Measurements from ENCODE around the gene ZNF865.

Gene ZNF865

DNA sequence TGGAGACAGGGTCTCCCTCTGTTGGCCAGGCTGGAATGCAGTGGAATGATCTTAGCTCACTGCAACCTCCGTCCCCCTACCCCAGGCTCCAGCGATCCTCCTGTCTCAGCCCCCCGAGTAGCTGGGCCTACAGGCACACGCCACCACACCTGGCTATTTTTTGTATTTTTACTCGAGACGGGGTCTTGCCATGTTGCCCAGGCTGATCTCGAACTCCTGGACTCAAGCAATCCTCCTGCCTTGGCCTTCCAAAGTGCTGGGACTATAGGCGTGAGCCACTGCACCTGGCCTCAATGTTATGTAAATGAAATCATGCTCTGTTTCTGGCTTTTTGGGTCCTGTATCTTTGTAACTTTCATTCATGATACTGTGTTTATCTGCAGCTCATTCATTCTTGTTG, 16.7 kb upstream of the ZNF865 start:
- no peak for DNase-seq

DNA sequence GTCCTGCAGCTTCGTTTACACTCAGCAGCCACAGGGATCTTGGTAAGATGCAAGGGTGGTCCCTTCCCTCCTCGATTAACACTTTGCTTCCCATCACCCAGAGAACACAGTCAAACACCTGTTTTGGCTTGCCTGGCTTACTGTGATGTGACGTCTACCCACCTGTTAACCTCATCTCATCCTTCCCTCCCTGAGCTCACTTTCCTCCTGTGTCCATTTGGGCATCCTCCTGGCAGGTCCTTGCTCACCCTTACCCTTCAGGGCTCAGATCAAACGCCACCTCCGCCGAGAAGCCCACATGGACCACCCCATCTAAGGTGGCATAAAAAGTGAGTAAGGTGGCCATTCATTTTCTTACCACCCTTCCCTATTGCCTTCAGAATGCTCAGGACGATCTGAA, 15.3 kb upstream of the ZNF865 start:
- DNase-seq, result no peak

DNA sequence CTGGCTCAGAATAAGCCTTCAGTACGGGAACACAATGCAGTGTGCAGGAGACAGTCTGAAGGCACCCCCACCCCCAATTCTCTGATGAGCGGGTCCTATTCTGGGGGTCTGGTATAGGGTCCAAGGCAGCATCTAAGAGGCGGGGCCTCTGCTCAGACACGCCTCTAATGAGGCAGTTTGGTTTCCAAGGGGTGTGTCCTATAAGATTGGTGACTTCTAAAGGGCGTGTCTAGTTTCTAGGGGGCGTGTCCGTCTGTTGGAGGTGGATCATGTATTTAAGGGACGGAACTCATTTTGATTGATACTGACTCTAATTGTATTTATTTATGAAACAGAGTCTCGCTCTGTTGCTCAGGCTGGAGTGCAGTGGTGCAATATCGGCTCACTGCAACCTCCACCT, 14.8 kb upstream of the ZNF865 start:
- DNase-seq, result no peak

DNA sequence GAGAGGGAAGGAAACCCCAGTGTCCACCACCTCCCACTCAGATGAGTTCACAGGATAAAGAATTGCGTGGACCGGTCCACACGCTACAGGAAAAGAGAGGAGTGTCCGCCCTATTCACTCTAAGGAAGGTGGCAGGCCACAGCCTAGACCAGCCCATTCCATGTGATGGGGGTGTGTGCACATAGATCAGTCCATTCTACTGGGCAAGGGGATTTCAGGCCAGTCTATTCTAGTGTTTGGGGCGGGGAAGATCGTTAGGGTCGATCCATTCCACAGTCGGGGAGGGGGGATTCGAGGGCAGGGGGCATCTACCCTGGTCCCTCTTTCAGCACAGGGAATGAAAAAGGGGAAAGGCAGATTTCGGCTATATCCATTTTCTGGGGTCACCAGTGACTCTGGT, 13.9 kb upstream of the ZNF865 start:
- no peak for DNase-seq

DNA sequence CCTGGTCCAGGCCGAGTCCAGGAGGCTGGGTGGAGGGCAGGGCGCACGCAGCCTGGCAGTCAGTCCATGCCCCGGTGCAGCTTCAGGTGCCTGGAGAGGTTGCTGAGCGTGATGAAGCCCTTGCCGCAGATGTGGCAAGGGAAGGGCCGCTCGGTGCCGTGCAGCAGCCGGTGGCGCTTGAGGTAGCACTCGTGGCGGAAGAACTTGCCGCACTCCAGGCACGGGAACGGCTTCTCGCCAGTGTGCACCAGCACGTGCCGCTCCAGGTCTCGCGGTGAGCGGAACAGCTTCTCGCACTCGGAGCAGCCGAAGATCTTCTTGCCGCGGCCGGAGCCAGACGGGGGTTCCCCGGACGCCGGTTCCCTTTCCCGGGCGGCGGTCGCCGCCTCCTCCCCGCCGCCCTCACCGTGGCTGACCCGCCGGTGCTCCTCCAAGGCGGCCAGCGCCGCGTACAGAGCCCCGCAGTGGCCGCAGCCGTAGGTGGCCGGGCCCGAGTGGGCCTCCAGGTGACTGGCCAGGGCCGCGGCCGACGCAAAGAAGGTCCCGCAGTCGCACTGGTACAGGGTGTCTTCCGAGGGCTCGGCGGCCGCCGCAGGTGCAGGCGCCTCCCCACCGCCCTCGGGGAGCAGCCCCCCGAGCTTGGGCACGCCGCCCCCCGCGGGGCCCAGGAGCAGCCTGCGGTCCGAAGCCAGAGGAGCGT, 12.9 kb upstream of the ZNF865 start:
- DNase-seq, result no peak

DNA sequence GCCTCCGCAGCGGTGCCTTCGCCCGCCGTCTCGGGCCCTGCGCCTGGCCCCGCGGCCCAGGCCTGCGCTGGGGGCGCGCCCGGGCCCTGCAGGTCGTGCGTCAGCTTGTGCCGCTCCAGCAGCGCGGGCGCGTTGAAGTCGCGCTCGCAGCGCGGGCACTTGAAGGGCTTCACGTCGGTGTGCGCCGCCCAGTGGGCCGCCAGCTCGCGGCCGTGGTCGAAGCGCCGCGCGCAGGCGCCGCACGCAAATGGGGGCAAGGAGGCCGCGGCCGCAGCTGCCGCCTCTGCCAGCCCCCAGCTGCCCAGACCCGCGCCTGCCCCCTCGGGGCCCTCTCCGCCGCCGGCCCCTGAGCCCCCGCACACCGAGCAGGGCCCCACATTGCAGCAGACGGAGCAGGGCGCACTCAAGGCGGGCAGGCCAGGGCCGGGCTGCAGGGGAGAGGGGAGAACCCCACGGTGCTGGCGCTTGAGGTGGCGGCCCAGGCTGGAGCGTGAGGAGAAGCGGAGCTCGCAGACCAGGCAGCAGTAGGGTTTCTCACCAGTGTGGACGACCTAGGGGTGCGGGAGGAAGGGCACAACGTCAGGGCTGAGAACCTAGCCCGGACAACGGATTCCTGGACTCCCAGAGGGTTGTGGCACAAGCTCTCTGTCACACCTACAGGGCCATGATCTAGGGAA, 12.2 kb upstream of the ZNF865 start:
- no peak for DNase-seq

DNA sequence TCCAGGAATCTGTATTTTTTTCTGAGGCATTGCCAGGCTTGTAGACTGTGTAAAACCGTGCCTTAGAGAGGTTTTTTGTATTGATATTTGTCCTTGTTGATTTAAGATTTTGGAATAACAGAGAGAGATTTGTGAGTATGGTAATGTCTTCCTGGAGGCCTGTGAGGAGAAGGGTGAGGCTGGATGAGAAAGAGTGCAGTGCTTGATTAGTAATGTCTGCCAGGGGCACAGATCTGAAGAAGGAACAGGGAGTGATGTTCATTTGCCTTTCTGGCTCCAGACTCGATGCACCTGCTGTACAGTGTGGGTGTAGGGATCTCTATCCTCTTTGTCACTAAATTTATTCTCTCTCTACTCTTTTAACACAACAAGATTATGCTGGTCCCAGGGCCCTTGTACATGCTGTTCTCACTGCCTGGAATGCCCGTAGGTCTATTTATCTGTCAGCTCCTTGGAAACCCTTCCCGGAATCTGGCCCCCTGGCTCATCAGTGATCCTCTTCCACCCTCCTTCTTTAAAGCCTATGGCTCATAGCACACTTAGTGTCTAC, 10.4 kb upstream of the ZNF865 start:
- DNase-seq, result no peak

DNA sequence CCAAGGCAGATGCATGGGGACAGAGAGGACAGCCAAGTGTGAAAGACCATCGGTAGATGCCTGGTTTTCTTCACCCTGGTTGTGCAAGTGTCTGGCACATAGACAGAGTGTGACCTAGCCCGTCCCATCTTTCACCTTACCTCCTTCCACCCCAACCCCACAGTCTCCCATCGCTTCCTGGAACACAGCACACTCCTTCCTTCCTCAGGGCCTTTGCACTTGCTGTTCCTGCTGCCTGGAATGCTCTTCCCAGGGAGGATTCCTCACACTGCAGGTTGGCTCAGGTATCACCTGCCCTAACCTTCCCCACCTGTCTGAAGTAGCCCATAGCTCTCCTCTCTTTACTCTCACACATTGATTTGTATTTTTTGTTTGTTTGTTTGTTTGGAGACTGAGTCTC, 9.1 kb upstream of the ZNF865 start:
- no peak for DNase-seq

DNA sequence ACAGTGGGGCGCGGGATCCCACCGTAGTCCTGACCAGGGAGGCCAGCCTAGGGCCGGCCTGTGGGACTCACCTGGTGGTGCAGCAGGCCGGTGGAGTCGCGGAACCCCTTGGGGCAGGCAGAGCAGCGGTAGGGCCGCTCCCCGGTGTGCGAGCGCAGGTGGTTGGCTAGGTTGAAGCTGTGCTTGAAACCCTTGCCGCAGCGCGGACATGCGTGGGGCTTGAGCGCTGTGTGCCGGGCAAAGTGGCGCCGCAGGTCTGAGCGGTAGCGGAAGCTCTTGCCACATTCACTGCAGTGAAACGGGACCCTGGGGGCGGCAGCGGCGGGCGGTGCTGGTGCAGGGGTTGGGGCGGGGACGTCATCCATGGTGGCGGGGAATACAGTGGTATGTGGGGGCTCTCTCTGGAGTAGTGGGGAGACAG, 7.9 kb upstream of the ZNF865 start:
- no peak for DNase-seq

DNA sequence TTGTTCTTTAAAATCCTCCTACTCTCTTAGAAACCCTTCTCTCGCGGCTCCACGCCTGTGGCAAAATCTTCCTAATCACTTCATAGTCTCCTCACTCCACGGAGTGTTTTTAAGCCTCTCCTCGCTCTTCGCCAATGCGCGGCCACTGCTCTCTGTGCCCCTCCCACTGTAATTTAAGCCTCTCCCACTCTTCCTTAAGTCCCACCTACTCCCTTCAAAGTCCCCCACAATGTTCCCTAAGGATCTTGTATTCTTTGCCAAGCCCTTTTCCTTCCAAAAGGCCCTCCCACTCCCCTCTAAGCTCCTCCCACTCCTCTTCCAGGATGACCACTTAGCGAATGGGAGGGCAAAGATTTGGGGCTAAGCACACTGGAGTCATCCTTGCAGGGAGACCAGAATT, 7.4 kb upstream of the ZNF865 start:
- DNase-seq, result no peak

DNA sequence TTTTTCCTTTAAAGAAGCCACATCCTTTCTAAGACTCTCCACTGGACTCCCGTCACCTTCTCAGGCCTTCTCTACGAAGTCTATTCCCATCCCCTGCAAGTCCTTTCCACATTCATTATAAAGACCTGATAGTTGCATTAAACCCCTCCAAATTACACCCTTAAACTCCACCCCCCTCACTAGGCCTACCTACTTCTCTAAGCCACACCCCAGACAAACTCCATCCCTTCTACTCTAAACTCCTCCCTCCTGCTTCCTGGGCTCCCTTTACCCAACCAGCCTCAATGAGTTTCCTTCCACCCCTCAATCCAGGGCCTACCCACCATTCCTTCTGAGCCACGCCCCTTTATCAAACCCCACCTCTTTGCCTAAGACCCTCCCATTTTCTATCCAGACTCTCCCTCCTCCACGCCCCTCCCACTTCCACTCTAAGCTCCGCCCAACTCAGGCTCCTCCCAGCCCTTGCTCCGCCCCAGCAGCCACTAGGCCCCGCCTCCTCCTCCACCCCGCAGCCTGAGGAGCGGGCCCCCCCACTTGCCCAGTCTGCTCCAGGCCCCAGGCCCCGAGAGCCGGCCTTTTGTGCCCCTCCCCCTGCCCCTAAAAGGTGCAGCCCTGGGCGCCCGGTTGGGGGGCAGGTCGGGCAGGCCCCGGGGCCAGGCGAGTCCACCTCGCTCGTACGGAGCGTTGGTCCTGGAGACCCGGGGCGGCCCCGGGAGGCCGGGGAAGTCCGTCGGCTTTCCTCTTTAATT, 6.6 kb upstream of the ZNF865 start:
- DNase-seq, result peak; percentile 77 to 92 (median 89)

DNA sequence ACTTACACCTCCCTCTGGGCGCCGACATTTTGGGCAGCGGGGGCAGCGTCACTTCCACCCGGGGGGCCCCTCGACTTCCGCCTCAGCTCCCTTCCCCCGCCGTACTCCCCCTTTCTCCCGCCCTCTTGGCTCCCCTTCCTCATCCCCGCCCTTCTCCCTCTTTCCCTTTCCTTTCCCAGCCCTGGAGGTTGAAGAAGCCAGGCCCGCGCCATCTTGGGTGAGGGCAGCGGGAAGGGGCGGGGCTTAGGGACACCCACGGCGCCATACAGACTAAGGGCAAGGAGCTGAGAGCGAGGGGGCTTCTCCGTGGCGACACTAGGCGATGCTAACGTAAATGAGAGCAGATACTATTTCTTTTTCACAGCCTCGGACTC, 6.0 kb upstream of the ZNF865 start, which contains the start of gene FIZ1:
FIZ1 (minus strand) TSS at position 50 of the 374 bp plus-strand sequence. CDS start 1,652 bp downstream, outside the sequence.
- peak; percentile 90 to 98 (median 94) for DNase-seq

DNA sequence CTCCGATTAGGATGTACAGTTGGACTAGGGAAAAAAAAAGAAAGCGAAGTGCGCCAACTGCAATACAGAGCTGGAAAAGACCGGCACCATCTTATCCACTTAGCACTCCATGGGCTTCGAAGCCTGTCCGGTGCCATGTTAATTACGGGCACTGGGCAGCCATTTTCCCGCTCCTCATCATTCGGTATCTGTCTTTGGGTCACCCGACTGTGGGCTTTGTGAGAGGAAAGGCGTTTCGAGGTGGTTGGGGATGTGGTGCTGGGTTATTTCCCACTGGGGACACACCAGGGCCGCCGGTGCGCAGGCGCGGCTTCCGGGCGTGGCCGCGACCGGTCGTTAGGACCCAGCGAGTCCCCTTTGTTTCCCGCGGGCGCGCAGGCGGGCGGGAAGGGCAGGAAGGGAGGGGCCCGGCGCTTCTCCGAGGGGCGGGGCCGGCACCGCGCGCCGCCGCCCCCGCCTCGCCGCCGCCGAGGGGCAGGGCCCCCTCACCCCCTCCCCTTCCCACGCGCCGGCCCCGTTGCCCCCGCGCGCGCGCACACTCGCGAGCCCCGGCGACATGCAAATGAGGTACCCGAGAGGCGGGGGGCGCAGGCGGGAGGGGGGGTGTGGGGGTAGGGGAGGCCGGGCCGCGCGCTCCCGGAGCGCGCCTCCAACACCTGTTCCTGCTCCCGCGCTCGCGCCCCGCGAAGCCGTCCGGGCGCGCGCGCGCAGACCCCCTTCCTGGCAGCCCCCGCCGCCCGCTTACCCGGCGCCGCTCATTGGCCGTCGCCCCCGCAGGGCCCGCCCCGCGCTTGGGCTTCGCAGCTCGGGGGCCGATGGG, 5.4 kb upstream of the ZNF865 start, which contains the start of gene ZNF524:
ZNF524 (plus strand) TSS at position 447 of the 820 bp plus-strand sequence. CDS start 1,825 bp downstream, outside the sequence.
- DNase-seq, result peak; percentile 69 to 93 (median 81)

DNA sequence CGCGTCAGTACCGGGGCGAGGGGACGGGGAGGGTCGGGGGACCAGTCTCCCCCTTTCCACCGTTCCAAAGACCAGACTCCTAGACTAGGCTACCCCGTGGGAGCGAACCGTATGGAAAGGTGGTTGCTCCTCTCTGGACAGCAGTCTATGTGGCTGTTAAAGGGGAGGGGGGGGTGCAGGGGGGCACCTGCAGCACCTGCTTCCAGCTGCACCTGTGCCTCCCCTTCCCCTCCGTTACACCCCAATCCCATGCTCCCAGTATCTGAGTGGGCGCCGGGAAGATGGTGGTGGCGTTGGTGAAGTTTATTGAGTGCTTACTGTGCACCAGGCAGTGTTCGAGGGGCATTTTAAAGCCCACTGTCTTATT, 4.8 kb upstream of the ZNF865 start:
- DNase-seq, result no peak

DNA sequence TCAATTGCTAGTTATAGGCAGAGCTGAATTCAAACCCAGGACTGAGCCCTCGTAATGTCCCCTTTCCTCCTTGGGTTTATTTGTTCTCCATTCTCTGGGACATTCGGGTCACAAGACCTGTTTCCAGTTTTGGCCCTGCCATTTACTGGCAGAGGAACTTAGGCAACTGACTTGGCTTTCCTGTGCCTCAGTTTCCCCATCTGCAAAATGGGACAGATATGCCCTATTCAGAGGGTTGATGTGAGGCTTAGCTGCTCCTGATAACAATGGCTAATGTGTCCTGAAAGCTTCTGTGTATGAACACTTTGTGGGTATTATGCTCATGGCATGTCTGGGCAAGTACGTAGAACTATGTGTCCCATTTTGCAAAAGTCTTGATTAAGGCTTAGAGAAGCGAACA, 4.4 kb upstream of the ZNF865 start:
- no peak for DNase-seq

DNA sequence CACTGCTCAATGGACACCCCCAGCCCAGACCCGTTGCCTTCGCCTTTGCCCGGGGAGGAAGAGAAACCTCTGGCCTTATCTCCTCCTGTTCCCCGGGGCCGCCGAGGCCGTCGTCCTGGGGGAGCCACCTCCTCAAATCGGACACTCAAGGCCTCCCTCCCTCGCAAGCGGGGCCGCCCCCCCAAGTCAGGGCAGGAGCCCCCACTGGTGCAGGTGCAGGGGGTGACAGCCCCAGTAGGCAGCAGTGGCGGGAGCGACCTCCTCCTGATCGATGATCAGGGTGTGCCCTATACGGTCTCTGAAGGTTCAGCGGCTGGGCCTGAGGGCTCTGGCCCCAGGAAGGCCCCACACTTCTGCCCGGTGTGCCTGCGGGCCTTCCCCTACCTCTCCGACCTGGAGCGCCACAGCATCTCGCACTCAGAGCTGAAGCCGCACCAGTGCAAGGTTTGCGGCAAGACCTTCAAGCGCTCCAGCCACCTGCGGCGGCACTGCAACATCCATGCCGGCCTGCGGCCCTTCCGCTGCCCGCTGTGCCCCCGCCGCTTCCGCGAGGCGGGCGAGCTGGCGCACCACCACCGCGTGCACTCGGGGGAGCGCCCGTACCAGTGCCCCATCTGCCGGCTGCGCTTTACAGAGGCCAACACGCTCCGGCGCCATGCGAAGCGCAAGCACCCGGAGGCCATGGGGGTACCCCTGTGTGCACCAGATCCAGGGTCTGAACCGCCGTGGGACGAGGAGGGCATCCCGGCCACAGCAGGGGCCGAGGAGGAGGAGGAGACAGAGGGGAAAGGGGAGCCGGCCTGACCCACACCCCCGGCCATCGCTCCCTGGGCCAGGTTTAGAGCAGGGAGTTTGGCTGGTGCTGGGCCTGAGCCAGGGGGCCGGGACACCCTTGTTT, 3.1 kb upstream of the ZNF865 start:
- no peak for DNase-seq

DNA sequence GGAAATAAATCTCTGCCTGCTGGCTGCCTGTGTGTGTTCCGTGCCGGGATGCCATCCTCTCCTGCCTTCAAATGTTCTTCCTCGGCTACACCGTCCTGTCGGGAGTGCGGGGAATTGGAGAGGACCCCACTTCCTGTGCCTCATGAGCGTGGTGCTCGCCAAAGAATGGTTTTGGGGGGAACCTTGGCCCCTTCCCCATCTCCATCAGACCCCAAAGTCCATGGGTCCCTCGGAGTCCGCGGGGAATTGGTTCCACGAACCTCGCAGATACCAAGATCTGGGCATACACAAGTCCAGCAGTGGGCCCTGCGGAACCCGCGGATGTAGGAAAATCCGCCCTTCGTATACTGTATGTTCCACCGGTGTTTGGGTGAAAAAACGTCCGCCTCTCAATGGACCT, 2.3 kb upstream of the ZNF865 start:
- no peak for DNase-seq

DNA sequence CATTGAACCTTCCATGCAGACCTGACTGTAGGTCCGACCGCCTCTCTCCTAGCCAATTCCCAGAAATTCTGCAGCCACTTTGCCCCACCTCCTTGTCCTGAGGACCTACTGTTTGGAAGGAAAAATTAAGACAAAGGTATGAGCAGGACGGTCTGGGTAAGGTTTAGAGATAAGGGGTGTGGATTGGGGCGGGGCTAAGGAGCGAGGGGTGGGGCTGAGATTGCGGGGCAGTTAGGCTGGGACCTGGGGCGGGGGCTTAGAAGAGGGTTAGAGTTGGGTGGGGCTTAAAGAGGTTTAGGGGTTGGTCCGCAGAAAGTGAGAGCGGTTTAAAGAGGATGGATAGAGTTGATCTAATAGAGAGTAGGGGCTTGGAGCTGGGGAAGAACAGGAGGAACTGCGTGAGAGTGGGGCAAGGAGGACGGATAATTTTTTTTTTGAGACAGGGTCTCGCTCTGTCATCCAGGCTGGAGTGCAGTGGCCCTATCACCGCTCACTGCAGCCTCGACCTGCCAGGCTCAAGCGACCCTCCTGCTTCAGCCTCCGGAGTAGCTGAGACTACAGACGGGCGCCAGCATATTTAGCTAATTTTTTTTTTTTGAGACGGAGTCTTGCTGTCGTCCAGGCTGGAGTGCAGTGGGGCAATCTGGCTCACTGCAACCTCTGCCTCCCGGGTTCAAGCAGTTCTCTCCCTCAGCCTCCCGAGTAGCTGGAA, 1.7 kb upstream of the ZNF865 start:
- DNase-seq, result no peak

DNA sequence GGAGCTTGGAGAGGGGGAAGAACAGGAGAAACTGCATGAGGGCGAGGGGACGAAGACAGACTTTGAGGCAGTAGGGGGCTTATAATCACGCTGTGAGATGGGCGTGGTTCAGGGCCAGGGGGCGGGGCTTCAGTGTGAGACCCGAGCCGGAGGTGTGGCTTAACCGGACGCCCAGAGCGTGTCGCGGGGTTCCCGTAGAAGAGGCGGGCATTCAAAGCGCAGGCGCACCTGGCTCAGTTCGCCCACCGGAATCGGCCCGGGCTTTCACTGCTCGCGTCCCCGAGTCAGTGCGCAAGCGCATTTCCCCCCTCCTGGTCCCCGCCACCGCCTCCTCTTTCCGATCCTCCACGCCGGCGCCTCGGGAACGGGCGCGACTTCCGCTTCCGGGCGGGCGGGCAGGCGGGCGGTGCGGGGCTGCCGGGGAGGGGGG, 225 bp upstream of the ZNF865 start:
- peak; percentile 98 to 99 (median 98) for DNase-seq

DNA sequence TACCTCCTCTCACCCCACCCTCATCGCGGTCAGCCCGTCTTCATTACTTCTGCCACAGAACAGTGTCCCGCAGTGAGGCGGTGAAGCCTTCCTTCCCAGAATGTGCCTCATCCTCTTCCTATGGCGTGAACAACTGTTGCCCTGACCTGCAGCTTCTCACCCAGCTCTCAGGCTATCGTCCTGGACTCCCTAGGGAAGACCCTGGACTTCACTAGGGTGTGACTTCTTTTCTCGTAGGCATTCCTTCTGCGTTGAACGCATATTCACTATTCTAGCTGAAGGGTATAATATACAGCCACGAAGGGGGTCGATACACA, 982 bp downstream of the ZNF865 start:
- no peak for DNase-seq

DNA sequence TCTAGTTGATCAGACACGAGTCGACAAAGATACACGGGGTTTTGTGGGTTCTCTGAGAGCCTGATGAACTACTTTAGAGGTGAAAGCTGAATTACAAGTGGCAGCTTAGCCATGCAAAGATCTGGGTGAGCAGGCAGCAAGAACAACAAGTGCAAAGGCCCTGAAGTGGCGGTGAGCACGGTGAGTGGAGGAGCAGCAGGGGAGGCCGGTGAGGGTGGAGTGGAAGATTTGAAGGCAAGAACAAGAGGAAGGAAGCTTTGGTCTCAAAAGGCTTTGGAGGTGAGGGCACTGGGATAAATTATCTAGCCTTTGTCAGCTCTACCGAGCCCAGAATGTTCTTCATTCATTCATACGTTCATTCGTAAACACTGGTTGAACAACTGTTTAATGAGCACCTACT, 1.4 kb downstream of the ZNF865 start:
- no peak for DNase-seq

Data from T-helper 1 cell (primary cell).